ENCODE data around the gene GNAZ. TPM values are rescaled to one million over a fixed set of nuclear protein-coding genes. Genes with fewer than 3 reads are reported as not detected.
"Not testable (repeated sequence)": the region's sequence is repeated elsewhere in the genome, so short reads cannot be mapped to it uniquely, and the experiment has no call there.

The GNAZ gene
- total RNA-seq, result under 1 TPM; 0.35 to 0.37 TPM

- Mint-ChIP-seq H3K27ac (no peak within 1 kb of the TSS), H3K27me3 (peaks cover 40% of the 10 kb centered on the region), H3K4me3 (peak within 1 kb of the TSS; percentile 75), H3K4me1 (peaks cover 9% of the 10 kb centered on the region), H3K9me3 (no peaks in the 10 kb centered on the region), H3K36me3 (ENCODE audit: low read depth) (no peaks in the 10 kb centered on the region)
- CTCF ChIA-PET, result interaction anchor here (0.7 to 1.2 kb wide), 3 partner anchors 9 to 349 kb away, joined by 3 read pairs; partner anchors contain the start of gene RSPH14
- DNase-seq, result no peak
- POLR2A ChIA-PET, result no interaction called here
Observed at GRCh38 chr22:23070418-23071229, at the start of gene GNAZ. GNAZ (plus strand) TSS chr22:23070519; CDS start chr22:23095696, 25,177 bp downstream.

- Mint-ChIP-seq H3K27me3 (peaks cover 13% of the 10 kb centered on the region), H3K9me3 (peaks cover 2% of the 10 kb centered on the region), H3K27ac (no peak overlapping the region), H3K4me3 (no peak overlapping the region), H3K4me1 (peaks cover 2% of the 10 kb centered on the region), H3K36me3 (ENCODE audit: low read depth) (no peaks in the 10 kb centered on the region)
- ChIA-PET CTCF (no interaction called here), POLR2A (no interaction called here)
- no peak for DNase-seq
Observed at GRCh38 chr22:23020659-23021293, 49.5 kb upstream of the GNAZ start.

- H3K27ac Mint-ChIP-seq; H3K4me1 Mint-ChIP-seq; H3K27me3 Mint-ChIP-seq; POLR2A ChIA-PET; H3K4me3 Mint-ChIP-seq; H3K9me3 Mint-ChIP-seq; DNase-seq; H3K36me3 Mint-ChIP-seq (ENCODE audit: low read depth): not testable (repeated sequence)
- CTCF ChIA-PET, result interaction anchor here (1.3 kb wide), 1 partner anchor 10 kb away, joined by 3 read pairs; no protein-coding TSS in a partner anchor
Observed at GRCh38 chr22:23021660-23022353, 48.5 kb upstream of the GNAZ start.

- no peaks in the 10 kb centered on the region for H3K4me1 Mint-ChIP-seq
- H3K27me3 Mint-ChIP-seq, result peaks cover 5% of the 10 kb centered on the region
- POLR2A ChIA-PET, result no interaction called here
- H3K27ac Mint-ChIP-seq, result no peak overlapping the region
- no peak overlapping the region for H3K4me3 Mint-ChIP-seq
- CTCF ChIA-PET, result no interaction called here
- no peaks in the 10 kb centered on the region for H3K36me3 Mint-ChIP-seq (ENCODE audit: low read depth)
- no peak for DNase-seq
- H3K9me3 Mint-ChIP-seq, result peaks cover 2% of the 10 kb centered on the region
Observed at GRCh38 chr22:23023294-23023693, 47.0 kb upstream of the GNAZ start.

GRCh38 chr22:23026777-23027176, 43.5 kb upstream of the GNAZ start:
- Mint-ChIP-seq H3K36me3 (ENCODE audit: low read depth) (no peaks in the 10 kb centered on the region), H3K4me1 (no peaks in the 10 kb centered on the region), H3K9me3 (no peaks in the 10 kb centered on the region), H3K27me3 (no peaks in the 10 kb centered on the region), H3K27ac (no peak overlapping the region), H3K4me3 (no peak overlapping the region)
- ChIA-PET CTCF (no interaction called here), POLR2A (no interaction called here)
- no peak for DNase-seq

- H3K4me3 Mint-ChIP-seq; POLR2A ChIA-PET; H3K36me3 Mint-ChIP-seq (ENCODE audit: low read depth); H3K27me3 Mint-ChIP-seq; H3K27ac Mint-ChIP-seq; H3K9me3 Mint-ChIP-seq; DNase-seq; H3K4me1 Mint-ChIP-seq: not testable (repeated sequence)
- CTCF ChIA-PET, result interaction anchor here (1.1 kb wide), 1 partner anchor 11 kb away, joined by 3 read pairs; no protein-coding TSS in a partner anchor
Observed at GRCh38 chr22:23027849-23028248, 42.5 kb upstream of the GNAZ start.

- no peak for DNase-seq
- POLR2A ChIA-PET, result no interaction called here
- Mint-ChIP-seq H3K27ac (no peak overlapping the region), H3K27me3 (peaks cover 9% of the 10 kb centered on the region), H3K36me3 (ENCODE audit: low read depth) (no peaks in the 10 kb centered on the region), H3K4me1 (no peaks in the 10 kb centered on the region), H3K4me3 (no peak overlapping the region), H3K9me3 (no peaks in the 10 kb centered on the region)
- CTCF ChIA-PET, result no interaction called here
Observed at GRCh38 chr22:23029521-23030228, 40.6 kb upstream of the GNAZ start.

GRCh38 chr22:23031381-23031780, 38.9 kb upstream of the GNAZ start:
- ChIA-PET POLR2A (no interaction called here), CTCF (interaction anchor here (1.6 kb wide), 1 partner anchor 9 kb away, joined by 3 read pairs; no protein-coding TSS in a partner anchor)
- no peaks in the 10 kb centered on the region for H3K36me3 Mint-ChIP-seq (ENCODE audit: low read depth)
- H3K4me1 Mint-ChIP-seq, result peaks cover 4% of the 10 kb centered on the region
- H3K9me3 Mint-ChIP-seq, result no peaks in the 10 kb centered on the region
- no peak for DNase-seq
- peaks cover 9% of the 10 kb centered on the region for H3K27me3 Mint-ChIP-seq
- no peak overlapping the region for H3K4me3 Mint-ChIP-seq
- no peak overlapping the region for H3K27ac Mint-ChIP-seq

- Mint-ChIP-seq H3K9me3 (no peaks in the 10 kb centered on the region), H3K36me3 (ENCODE audit: low read depth) (no peaks in the 10 kb centered on the region), H3K4me1 (peaks cover 4% of the 10 kb centered on the region), H3K4me3 (no peak overlapping the region), H3K27me3 (peaks cover 9% of the 10 kb centered on the region), H3K27ac (no peak overlapping the region)
- DNase-seq, result no peak
- ChIA-PET CTCF (interaction anchor here (1.6 kb wide), 1 partner anchor 9 kb away, joined by 3 read pairs; no protein-coding TSS in a partner anchor), POLR2A (no interaction called here)
Observed at GRCh38 chr22:23031786-23032185, 38.5 kb upstream of the GNAZ start.

- Mint-ChIP-seq H3K36me3 (ENCODE audit: low read depth) (no peaks in the 10 kb centered on the region), H3K9me3 (no peaks in the 10 kb centered on the region), H3K27me3 (peaks cover 9% of the 10 kb centered on the region), H3K27ac (no peak overlapping the region), H3K4me3 (no peak overlapping the region), H3K4me1 (peaks cover 4% of the 10 kb centered on the region)
- CTCF ChIA-PET, result no interaction called here
- POLR2A ChIA-PET, result no interaction called here
- DNase-seq, result no peak
Observed at GRCh38 chr22:23032658-23033057, 37.7 kb upstream of the GNAZ start.

- ChIA-PET POLR2A (no interaction called here), CTCF (no interaction called here)
- Mint-ChIP-seq H3K27ac (no peak overlapping the region), H3K36me3 (ENCODE audit: low read depth) (no peaks in the 10 kb centered on the region), H3K27me3 (peaks cover 9% of the 10 kb centered on the region), H3K4me3 (no peak overlapping the region), H3K9me3 (no peaks in the 10 kb centered on the region), H3K4me1 (peaks cover 4% of the 10 kb centered on the region)
- no peak for DNase-seq
Observed at GRCh38 chr22:23033116-23033905, 37.0 kb upstream of the GNAZ start.
